ENCODE results near the gene SERPINB13.

Gene SERPINB13

DNA sequence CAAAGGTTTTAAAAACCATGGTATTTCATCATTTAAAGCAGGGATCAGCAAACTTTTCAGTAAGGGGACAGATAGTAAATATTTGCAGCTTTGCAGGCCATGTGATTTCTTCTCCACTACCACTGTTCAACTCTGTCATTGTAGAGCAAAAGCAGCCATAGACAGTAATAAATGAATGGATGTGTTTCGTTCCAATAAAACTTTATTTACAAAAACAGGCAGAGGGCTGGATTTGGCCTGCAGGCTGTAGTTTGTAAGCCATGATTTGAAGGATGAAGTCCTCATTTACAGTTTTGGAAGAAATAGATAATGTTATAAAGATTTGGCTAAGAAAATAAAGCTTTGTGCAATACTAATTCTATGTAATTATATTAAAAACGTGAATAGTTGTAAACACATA, 43.1 kb upstream of the SERPINB13 start:
- H3K9ac ChIP-seq (ENCODE audit: low read depth, low read length, poor library complexity, severe bottlenecking): no peak overlapping the region
- TF ChIP-seq EZH2phosphoT487 (IDR thresholded peaks at IDR 0.05; ENCODE audit: borderline replicate concordance): no peak
- TF ChIP-seq, protein P1, sequence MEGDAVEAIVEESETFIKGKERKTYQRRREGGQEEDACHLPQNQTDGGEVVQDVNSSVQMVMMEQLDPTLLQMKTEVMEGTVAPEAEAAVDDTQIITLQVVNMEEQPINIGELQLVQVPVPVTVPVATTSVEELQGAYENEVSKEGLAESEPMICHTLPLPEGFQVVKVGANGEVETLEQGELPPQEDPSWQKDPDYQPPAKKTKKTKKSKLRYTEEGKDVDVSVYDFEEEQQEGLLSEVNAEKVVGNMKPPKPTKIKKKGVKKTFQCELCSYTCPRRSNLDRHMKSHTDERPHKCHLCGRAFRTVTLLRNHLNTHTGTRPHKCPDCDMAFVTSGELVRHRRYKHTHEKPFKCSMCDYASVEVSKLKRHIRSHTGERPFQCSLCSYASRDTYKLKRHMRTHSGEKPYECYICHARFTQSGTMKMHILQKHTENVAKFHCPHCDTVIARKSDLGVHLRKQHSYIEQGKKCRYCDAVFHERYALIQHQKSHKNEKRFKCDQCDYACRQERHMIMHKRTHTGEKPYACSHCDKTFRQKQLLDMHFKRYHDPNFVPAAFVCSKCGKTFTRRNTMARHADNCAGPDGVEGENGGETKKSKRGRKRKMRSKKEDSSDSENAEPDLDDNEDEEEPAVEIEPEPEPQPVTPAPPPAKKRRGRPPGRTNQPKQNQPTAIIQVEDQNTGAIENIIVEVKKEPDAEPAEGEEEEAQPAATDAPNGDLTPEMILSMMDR (conservative IDR thresholded peaks at IDR 0.05; ENCODE audit: low read length): no peak
- no peaks in the 10 kb centered on the region for H3K9me2 ChIP-seq (replicated peaks; ENCODE audit: low read depth, low read length)
- no peaks in the 10 kb centered on the region for H3K9me3 ChIP-seq (ENCODE audit: insufficient read depth, low read depth, low read length)
- H2AFZ ChIP-seq (ENCODE audit: low read length): no peak overlapping the region
- no peaks in the 10 kb centered on the region for H3K79me2 ChIP-seq (ENCODE audit: insufficient read depth, low read length)
- no peaks in the 10 kb centered on the region for H3K36me3 ChIP-seq (ENCODE audit: insufficient read depth, low read length)
- no peaks in the 10 kb centered on the region for H3K4me1 ChIP-seq (ENCODE audit: insufficient read depth, low read length, poor library complexity, severe bottlenecking)
- no peaks in the 10 kb centered on the region for H3F3A ChIP-seq (ENCODE audit: low read depth)
- H4K20me1 ChIP-seq (ENCODE audit: insufficient read depth, low read length, poor library complexity, severe bottlenecking): no peaks in the 10 kb centered on the region
- H3K4me2 ChIP-seq (ENCODE audit: low read depth, low read length, poor library complexity, severe bottlenecking): no peak overlapping the region
- no peak overlapping the region for H3K4me3 ChIP-seq (ENCODE audit: low read length, poor library complexity, severe bottlenecking)
- no peaks in the 10 kb centered on the region for H3K27me3 ChIP-seq (ENCODE audit: insufficient read depth, low read length, poor library complexity, severe bottlenecking)

DNA sequence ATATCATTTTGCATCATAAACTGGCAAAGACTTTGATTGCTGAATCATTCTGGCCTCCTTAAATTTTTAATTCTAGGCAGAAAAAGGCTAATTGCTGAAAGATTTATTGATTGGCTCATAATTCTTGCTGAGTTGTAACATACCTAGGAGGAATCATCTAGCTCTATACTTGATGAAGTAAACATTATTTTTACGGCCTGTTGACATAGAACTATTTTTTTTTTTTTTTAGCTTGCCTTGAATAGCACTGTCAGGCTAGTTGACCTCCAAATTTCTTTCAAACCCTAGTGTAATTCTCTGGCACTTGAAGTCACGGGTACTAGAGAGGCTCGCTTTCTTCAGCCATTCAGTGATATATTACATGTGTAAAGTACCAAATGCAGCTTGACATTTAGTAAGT, 42.1 kb upstream of the SERPINB13 start:
- no peak overlapping the region for H3K4me2 ChIP-seq (ENCODE audit: low read depth, low read length, poor library complexity, severe bottlenecking)
- H3K4me1 ChIP-seq (ENCODE audit: insufficient read depth, low read length, poor library complexity, severe bottlenecking): no peaks in the 10 kb centered on the region
- no peaks in the 10 kb centered on the region for H3K27me3 ChIP-seq (ENCODE audit: insufficient read depth, low read length, poor library complexity, severe bottlenecking)
- H3K36me3 ChIP-seq (ENCODE audit: insufficient read depth, low read length): no peaks in the 10 kb centered on the region
- TF ChIP-seq EZH2phosphoT487 (IDR thresholded peaks at IDR 0.05; ENCODE audit: borderline replicate concordance): no peak
- TF ChIP-seq, protein P1 (conservative IDR thresholded peaks at IDR 0.05; ENCODE audit: low read length): no peak
- H3K9me3 ChIP-seq (ENCODE audit: insufficient read depth, low read depth, low read length): no peaks in the 10 kb centered on the region
- H4K20me1 ChIP-seq (ENCODE audit: insufficient read depth, low read length, poor library complexity, severe bottlenecking): no peaks in the 10 kb centered on the region
- no peaks in the 10 kb centered on the region for H3K79me2 ChIP-seq (ENCODE audit: insufficient read depth, low read length)
- H3K9ac ChIP-seq (ENCODE audit: low read depth, low read length, poor library complexity, severe bottlenecking): no peak overlapping the region
- H3K4me3 ChIP-seq (ENCODE audit: low read length, poor library complexity, severe bottlenecking): no peak overlapping the region
- H3F3A ChIP-seq (ENCODE audit: low read depth): no peaks in the 10 kb centered on the region
- no peaks in the 10 kb centered on the region for H3K9me2 ChIP-seq (replicated peaks; ENCODE audit: low read depth, low read length)
- no peak overlapping the region for H2AFZ ChIP-seq (ENCODE audit: low read length)

DNA sequence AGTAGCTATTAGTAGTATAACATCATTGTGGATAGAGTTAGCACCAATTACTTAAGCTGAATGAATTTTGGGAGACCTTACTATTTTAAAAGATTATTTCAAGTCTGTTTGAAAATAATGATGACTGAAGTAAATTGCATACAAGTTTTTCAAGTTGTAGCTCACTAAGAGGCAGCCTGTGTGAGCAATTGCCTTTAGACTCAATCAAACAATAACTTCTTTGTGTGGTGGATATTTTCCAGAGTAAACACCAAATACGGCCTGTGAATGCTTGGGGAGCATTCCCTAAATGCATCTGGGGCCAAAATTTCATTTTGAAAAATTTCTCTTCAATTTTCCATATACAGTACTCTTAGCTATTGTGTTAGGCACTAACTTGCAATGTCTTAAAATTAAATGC, 37.1 kb upstream of the SERPINB13 start:
- Histone ChIP-seq H4K20me1 (ENCODE audit: insufficient read depth, low read length, poor library complexity, severe bottlenecking) (no peaks in the 10 kb centered on the region), H3K4me1 (ENCODE audit: insufficient read depth, low read length, poor library complexity, severe bottlenecking) (no peaks in the 10 kb centered on the region)
- no peak for TF ChIP-seq EZH2phosphoT487 (IDR thresholded peaks at IDR 0.05; ENCODE audit: borderline replicate concordance)
- TF ChIP-seq, protein P1 (conservative IDR thresholded peaks at IDR 0.05; ENCODE audit: low read length): no peak

More for the DNA sequence above, 37.1 kb upstream of the SERPINB13 start:
- Histone ChIP-seq H3K27me3 (ENCODE audit: insufficient read depth, low read length, poor library complexity, severe bottlenecking) (peaks cover 8% of the 10 kb centered on the region), H3K9me2 (replicated peaks; ENCODE audit: low read depth, low read length) (no peaks in the 10 kb centered on the region), H3K4me2 (ENCODE audit: low read depth, low read length, poor library complexity, severe bottlenecking) (no peak overlapping the region), H3K9me3 (ENCODE audit: insufficient read depth, low read depth, low read length) (no peaks in the 10 kb centered on the region), H3K4me3 (ENCODE audit: low read length, poor library complexity, severe bottlenecking) (no peak overlapping the region), H2AFZ (ENCODE audit: low read length) (no peak overlapping the region), H3F3A (ENCODE audit: low read depth) (no peaks in the 10 kb centered on the region), H3K36me3 (ENCODE audit: insufficient read depth, low read length) (no peaks in the 10 kb centered on the region), H3K9ac (ENCODE audit: low read depth, low read length, poor library complexity, severe bottlenecking) (no peak overlapping the region), H3K79me2 (ENCODE audit: insufficient read depth, low read length) (no peaks in the 10 kb centered on the region)

All from Loucy (cell line).